H9 (cell line): ENCODE measurements around the gene ITGA2. TPM values are rescaled to one million over a fixed set of nuclear protein-coding genes. Genes with fewer than 3 reads are reported as not detected.

Source experiments
- DNase-seq: peaks from one replicate; pipeline ENCODE4 v3.0.0-alpha.2; 2017
- H2AFZ ChIP-seq: one replicate; pipeline ENCODE4 v1.6.1; 2013; ENCODE audit warnings: mild to moderate bottlenecking, low read length, control low read depth, moderate library complexity
- H2AK5ac ChIP-seq: 2 replicates; pipeline ENCODE4 v1.6.1; 2013; ENCODE audit warnings: low read length, control low read depth, mixed read lengths; ENCODE audit not compliant: insufficient read length
- H2BK120ac ChIP-seq: one replicate; pipeline ENCODE4 v1.6.1; 2013; ENCODE audit warnings: low read depth, mild to moderate bottlenecking, low read length, control low read depth, inconsistent platforms; ENCODE audit not compliant: poor library complexity, severe bottlenecking
- H2BK12ac ChIP-seq: 2 replicates; pipeline ENCODE4 v1.6.1; 2013; ENCODE audit warnings: low read length, control low read depth, mixed read lengths, low read depth; ENCODE audit not compliant: insufficient read length
- H2BK15ac ChIP-seq: 2 replicates; pipeline ENCODE4 v1.6.1; 2013; ENCODE audit warnings: low read depth, low read length, control low read depth
- H2BK20ac ChIP-seq: one replicate; pipeline ENCODE4 v1.6.1; 2013; ENCODE audit warnings: low read depth, mild to moderate bottlenecking, low read length, control low read depth, inconsistent platforms; ENCODE audit not compliant: poor library complexity, severe bottlenecking
- H2BK5ac ChIP-seq: 2 replicates; pipeline ENCODE4 v1.6.1; 2013; ENCODE audit warnings: low read length, control low read depth, mixed read lengths; ENCODE audit not compliant: insufficient read length
- H3K14ac ChIP-seq: 2 replicates; pipeline ENCODE4 v1.6.1; 2013; ENCODE audit warnings: low read length, control low read depth; ENCODE audit not compliant: insufficient read depth
- H3K18ac ChIP-seq: 2 replicates; pipeline ENCODE4 v1.6.1; 2013; ENCODE audit warnings: low read depth, mild to moderate bottlenecking, mixed read lengths, low read length, control low read depth; ENCODE audit not compliant: insufficient read length
- H3K23ac ChIP-seq: 2 replicates; pipeline ENCODE4 v1.6.1; 2013; ENCODE audit warnings: low read length, control low read depth, mixed read lengths, low read depth; ENCODE audit not compliant: insufficient read length
- H3K23me2 ChIP-seq: 2 replicates; pipeline ENCODE4 v1.6.1; 2013; ENCODE audit warnings: low read depth, mild to moderate bottlenecking, mixed read lengths, low read length, control low read depth; ENCODE audit not compliant: insufficient read length, poor library complexity, severe bottlenecking
- H3K27ac ChIP-seq: 2 replicates; pipeline ENCODE4 v1.5.1; 2013; ENCODE audit warnings: low read length, control low read depth, mixed read lengths, low read depth; ENCODE audit not compliant: insufficient read length
- H3K27me3 ChIP-seq: 2 replicates; pipeline ENCODE4 v1.6.1; 2013; ENCODE audit warnings: low read length, control low read depth, inconsistent platforms; ENCODE audit not compliant: insufficient read depth
- H3K4ac ChIP-seq: 2 replicates; pipeline ENCODE4 v1.6.1; 2013; ENCODE audit warnings: low read depth, mild to moderate bottlenecking, control low read depth, inconsistent platforms, low read length, moderate library complexity
- H3K4me1 ChIP-seq: 2 replicates; pipeline ENCODE4 v1.6.1; 2013; ENCODE audit warnings: low read length, control low read depth, inconsistent platforms; ENCODE audit not compliant: insufficient read depth
- H3K4me2 ChIP-seq: 2 replicates; pipeline ENCODE4 v1.6.1; 2013; ENCODE audit warnings: low read length, control low read depth, mixed read lengths; ENCODE audit not compliant: insufficient read length, insufficient read depth
- H3K56ac ChIP-seq: 2 replicates; pipeline ENCODE4 v1.6.1; 2013; ENCODE audit warnings: low read depth, mild to moderate bottlenecking, mixed read lengths, low read length, control low read depth; ENCODE audit not compliant: insufficient read length
- H3K79me1 ChIP-seq: 2 replicates; pipeline ENCODE4 v1.6.1; 2013; ENCODE audit warnings: low read depth, mild to moderate bottlenecking, moderate library complexity, low read length, control low read depth, inconsistent platforms; ENCODE audit not compliant: insufficient read depth, poor library complexity, severe bottlenecking
- H3K79me2 ChIP-seq: 2 replicates; pipeline ENCODE4 v1.6.1; 2013; ENCODE audit warnings: low read length, control low read depth, inconsistent platforms; ENCODE audit not compliant: insufficient read depth
- H3K9ac ChIP-seq: 2 replicates; pipeline ENCODE4 v1.6.1; 2013; ENCODE audit warnings: low read length, control low read depth, mixed read lengths; ENCODE audit not compliant: insufficient read length; ENCODE audit errors: extremely low read depth
- H3K9me3 ChIP-seq: one replicate; pipeline ENCODE4 v1.6.1; 2013; ENCODE audit warnings: low read depth, low read length, inconsistent platforms; ENCODE audit not compliant: control insufficient read depth
- H3T11ph ChIP-seq: one replicate; pipeline ENCODE4 v1.6.1; 2013; ENCODE audit warnings: mild to moderate bottlenecking, low read length, control low read depth, inconsistent platforms
- H4K20me1 ChIP-seq: one replicate; pipeline ENCODE4 v1.6.1; 2013; ENCODE audit not compliant: control insufficient read depth, insufficient read length, insufficient read depth
- H4K5ac ChIP-seq: 2 replicates; pipeline ENCODE4 v1.6.1; 2013; ENCODE audit warnings: low read depth, mild to moderate bottlenecking, mixed read lengths, low read length, control low read depth; ENCODE audit not compliant: insufficient read length
- H4K8ac ChIP-seq: replicated peaks from 2 replicates; pipeline ENCODE4 v1.6.1; 2013; ENCODE audit warnings: low read length, control low read depth, mixed read lengths, low read depth; ENCODE audit not compliant: insufficient read length
- H4K91ac ChIP-seq: 2 replicates; pipeline ENCODE4 v1.6.1; 2013; ENCODE audit warnings: low read depth, mild to moderate bottlenecking, moderate library complexity, mixed read lengths, low read length, control low read depth; ENCODE audit not compliant: insufficient read length
- H3K27ac Mint-ChIP-seq, 3 experiments: 2 replicates in 2 of 3; 3 replicates in 1 of 3; pipeline ENCODE4 v1.8.0; 2020 to 2021; ENCODE audit warnings: mixed read lengths in 3 of 3, mild to moderate bottlenecking in 1 of 3, moderate library complexity in 1 of 3
- H3K27me3 Mint-ChIP-seq: 2 replicates; pipeline ENCODE4 v1.8.0; 2021; ENCODE audit warnings: low read depth, mild to moderate bottlenecking, moderate library complexity, mixed read lengths
- H3K36me3 Mint-ChIP-seq, 3 experiments: 2 replicates in 2 of 3; 3 replicates in 1 of 3; pipeline ENCODE4 v1.8.0; 2020 to 2021; ENCODE audit warnings: low read depth in 3 of 3, mixed read lengths in 3 of 3; ENCODE audit not compliant: insufficient read depth in 1 of 3
- H3K4me1 Mint-ChIP-seq, 2 experiments: 2 replicates each; pipeline ENCODE4 v1.8.0; 2020; ENCODE audit warnings: mixed read lengths in 2 of 2
- H3K4me3 Mint-ChIP-seq, 2 experiments: 2 replicates in 1 of 2; 3 replicates in 1 of 2; pipeline ENCODE4 v1.8.0; 2020 to 2021; ENCODE audit warnings: mild to moderate bottlenecking in 2 of 2, mixed read lengths in 2 of 2, moderate library complexity in 1 of 2
- H3K9me3 Mint-ChIP-seq, 2 experiments: 2 replicates in 1 of 2; 3 replicates in 1 of 2; pipeline ENCODE4 v1.8.0; 2020; ENCODE audit warnings: mild to moderate bottlenecking in 2 of 2, mixed read lengths in 2 of 2, moderate library complexity in 1 of 2
- CTCF ChIP-seq: fragments of 200-600 bp; sonication (generic); conservative IDR thresholded peaks from 3 replicates; pipeline ENCODE4 v1.8.0; 2021; ENCODE audit warnings: antibody characterized with exemption, mild to moderate bottlenecking
- WGBS: extraction: QIAGEN DNeasy Blood & Tissue Kit; methylation state at CpG from one replicate; pipeline ENCODE4 v1.1.7; 2013; ENCODE audit warnings: missing lambda C conversion rate, low lambda C conversion rate, mixed read lengths; ENCODE audit not compliant: insufficient read length; ENCODE audit errors: extremely low coverage; 5-methylcytosine and 5-hydroxymethylcytosine counted together
- total RNA-seq: library from RNA; stranded (reverse); gene quantifications from 2 replicates; pipeline ENCODE4 v1.2.1, GENCODE V29; 2021

ITGA2 gene
- total RNA-seq, 1 experiment from 2014 or later, result 3.0 TPM

- no peak overlapping the region for H3K9ac ChIP-seq
- no peak overlapping the region for H4K8ac ChIP-seq
- no peaks in the 10 kb centered on the region for H4K20me1 ChIP-seq
- no peak overlapping the region for H2BK20ac ChIP-seq
- no peaks in the 10 kb centered on the region for H3K79me2 ChIP-seq
- no peak overlapping the region for H2BK5ac ChIP-seq
- H3K4me1 ChIP-seq, result no peaks in the 10 kb centered on the region; the same call in 1 of the 2 replicates
- H3K23ac ChIP-seq, result no peak overlapping the region
- WGBS, result no CpG with 5 or more reads among the region's 5 CpGs
- H4K5ac ChIP-seq, result no peak overlapping the region
- H3K27ac ChIP-seq, result no peak overlapping the region
- H4K91ac ChIP-seq, result no peak overlapping the region
- H3K9me3 ChIP-seq, result no peaks in the 10 kb centered on the region
- Mint-ChIP-seq H3K4me1 (peaks cover 2 to 6% of the 10 kb centered on the region in 2 experiments; a peak in 2 of 4 replicates), H3K4me3 (no peak overlapping the region), H3K36me3 (no peaks in the 10 kb centered on the region), H3K27me3 (no peaks in the 10 kb centered on the region), H3K27ac (no peak overlapping the region), H3K9me3 (no peaks in the 10 kb centered on the region)
- no peak overlapping the region for H3T11ph ChIP-seq
- H3K79me1 ChIP-seq, result no peaks in the 10 kb centered on the region
- no peak for DNase-seq
- no peak overlapping the region for H3K14ac ChIP-seq
- H3K4me2 ChIP-seq, result no peak overlapping the region
- no peak for TF ChIP-seq CTCF
- H3K4ac ChIP-seq, result no peak overlapping the region
- H3K27me3 ChIP-seq, result no peaks in the 10 kb centered on the region
- no peaks in the 10 kb centered on the region for H3K23me2 ChIP-seq
- H2AFZ ChIP-seq, result no peak overlapping the region
- no peak overlapping the region for H2BK120ac ChIP-seq
- H2BK12ac ChIP-seq, result no peak overlapping the region
- H2AK5ac ChIP-seq, result no peak overlapping the region
- no peak overlapping the region for H3K18ac ChIP-seq
- H2BK15ac ChIP-seq, result no peak overlapping the region
- H3K56ac ChIP-seq, result no peak overlapping the region
These were observed 36.3 kb downstream of the ITGA2 start for GRCh38 chr5:53025487-53025886.
